Stimulated activated memory B cell treated with anti-CD40 and anti-IgM and Interleukin-4, amounts not matched to agents 10 μg/mL and 1 μg/mL and 100 μg/mL, for 72 hours (primary cell): ENCODE measurements around the gene SPPL2C.

Experiments
- ATAC-seq: fragments of 150-1000 bp; cut with Tn5 transposase; 2 replicates; pipeline ENCODE4 v1.10.0; 2021
- H3K27ac Mint-ChIP-seq: one replicate; pipeline ENCODE4 v1.8.0; 2022; ENCODE audit warnings: mild to moderate bottlenecking, mixed read lengths
- H3K27me3 Mint-ChIP-seq: one replicate; pipeline ENCODE4 v1.8.0; 2022; ENCODE audit warnings: mixed read lengths
- H3K36me3 Mint-ChIP-seq: one replicate; pipeline ENCODE4 v1.8.0; 2022; ENCODE audit warnings: mixed read lengths
- H3K4me1 Mint-ChIP-seq: one replicate; pipeline ENCODE4 v1.8.0; 2022; ENCODE audit warnings: mixed read lengths
- H3K4me3 Mint-ChIP-seq: one replicate; pipeline ENCODE4 v1.8.0; 2022; ENCODE audit warnings: mild to moderate bottlenecking, moderate library complexity, mixed read lengths
- H3K9me3 Mint-ChIP-seq: one replicate; pipeline ENCODE4 v1.8.0; 2022; ENCODE audit warnings: mixed read lengths

Gene SPPL2C

DNA sequence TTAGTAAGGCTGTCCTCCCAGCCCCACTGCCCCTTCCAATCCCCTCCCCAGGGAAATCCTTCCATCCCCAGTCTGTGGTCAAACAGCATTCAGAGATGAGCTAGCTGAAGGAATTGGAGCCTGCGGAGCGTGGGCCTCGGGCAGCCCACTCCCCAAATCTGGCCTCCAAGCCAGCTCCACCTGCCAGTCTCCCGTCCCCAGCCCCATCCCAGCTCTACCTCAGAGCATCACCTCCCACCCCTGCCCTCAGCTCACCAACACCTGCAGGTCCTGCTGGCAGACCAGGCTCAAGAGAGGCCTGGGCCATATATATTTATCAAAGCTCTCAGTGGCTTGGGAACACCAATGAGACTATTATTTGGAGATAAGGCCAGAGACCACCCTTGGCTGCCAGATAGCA, 5.2 kb upstream of the SPPL2C start:
- Mint-ChIP-seq H3K9me3 (no peaks in the 10 kb centered on the region), H3K36me3 (no peaks in the 10 kb centered on the region), H3K27me3 (peaks cover 40% of the 10 kb centered on the region), H3K4me3 (no peak overlapping the region), H3K4me1 (no peaks in the 10 kb centered on the region), H3K27ac (no peak overlapping the region)
- ATAC-seq: no peak

DNA sequence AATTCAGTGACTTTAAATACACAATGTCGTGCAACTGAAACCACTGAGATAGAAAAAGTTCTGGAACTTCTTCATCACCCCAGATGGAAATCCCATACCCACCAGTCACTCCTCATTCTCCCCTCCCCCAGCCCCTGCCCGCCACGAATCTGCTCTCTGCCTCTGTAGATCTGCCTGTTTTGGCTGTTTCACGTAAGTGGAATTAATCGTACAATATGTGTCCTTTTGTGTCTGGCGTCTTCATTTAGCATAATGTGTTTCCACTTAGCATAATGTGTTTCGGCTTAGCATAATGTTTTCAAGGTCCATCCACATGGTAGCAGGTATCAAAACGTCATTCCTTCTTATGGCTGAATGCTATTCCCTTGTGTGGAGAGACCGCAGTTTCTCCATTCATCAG, 3.5 kb upstream of the SPPL2C start:
- H3K4me1 Mint-ChIP-seq: no peaks in the 10 kb centered on the region
- H3K36me3 Mint-ChIP-seq: no peaks in the 10 kb centered on the region
- ATAC-seq: no peak
- H3K27me3 Mint-ChIP-seq: peaks cover 27% of the 10 kb centered on the region
- no peaks in the 10 kb centered on the region for H3K9me3 Mint-ChIP-seq
- no peak overlapping the region for H3K27ac Mint-ChIP-seq
- no peak overlapping the region for H3K4me3 Mint-ChIP-seq

DNA sequence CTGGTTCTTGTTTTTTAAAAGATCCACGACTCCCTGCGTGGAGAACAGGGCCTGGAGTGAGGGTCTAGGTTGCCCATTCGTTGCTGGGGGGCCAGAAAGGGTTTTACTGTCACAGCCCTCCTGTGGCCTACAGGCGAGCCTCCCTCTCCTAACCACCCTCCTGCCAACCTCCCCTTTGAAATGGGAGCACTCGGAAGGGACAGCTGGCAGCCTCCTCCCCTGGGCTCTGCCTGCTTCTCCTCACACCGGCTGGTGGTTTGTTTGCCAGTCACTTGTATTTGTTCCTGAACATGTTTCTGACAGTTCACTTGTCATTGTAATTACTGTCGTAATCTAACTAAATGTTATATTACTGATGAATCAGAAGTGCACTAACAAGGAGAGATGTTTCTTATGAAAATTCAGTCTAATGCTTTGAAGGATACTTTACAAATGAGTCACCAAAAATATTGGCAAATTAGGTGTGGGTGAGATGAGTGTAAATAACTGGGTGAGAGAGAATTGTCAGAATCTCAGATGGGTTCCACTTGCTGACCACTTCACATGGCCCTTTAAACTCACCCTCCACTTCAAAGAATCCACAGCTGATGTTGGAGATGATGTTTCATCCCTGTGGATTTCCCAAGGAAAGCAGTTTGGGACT, 2.7 kb upstream of the SPPL2C start:
- H3K27me3 Mint-ChIP-seq: peaks cover 18% of the 10 kb centered on the region
- H3K9me3 Mint-ChIP-seq: no peaks in the 10 kb centered on the region
- H3K36me3 Mint-ChIP-seq: no peaks in the 10 kb centered on the region
- H3K27ac Mint-ChIP-seq: no peak overlapping the region
- no peak overlapping the region for H3K4me3 Mint-ChIP-seq
- H3K4me1 Mint-ChIP-seq: no peaks in the 10 kb centered on the region
- ATAC-seq: no peak

DNA sequence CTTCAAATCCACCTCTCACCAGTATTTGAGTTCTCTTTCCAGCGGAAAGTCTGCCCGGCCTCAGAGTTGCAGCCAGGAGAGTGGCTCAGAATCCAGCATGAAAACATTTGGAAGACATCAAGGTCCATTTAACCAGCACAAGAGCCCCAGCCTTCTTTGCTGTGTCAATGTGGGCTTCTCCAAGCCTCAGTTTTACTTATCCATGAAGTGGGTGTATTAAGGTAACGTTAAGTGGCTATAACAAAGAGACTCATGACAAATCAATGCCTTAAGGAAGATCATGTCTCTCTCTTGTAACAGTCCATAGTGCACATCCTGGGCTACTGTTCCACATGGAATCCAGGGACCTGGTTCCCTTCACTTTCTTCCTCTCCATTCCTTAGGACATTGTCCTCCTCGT, 959 bp upstream of the SPPL2C start:
- H3K4me3 Mint-ChIP-seq: no peak overlapping the region
- ATAC-seq: no peak
- H3K27ac Mint-ChIP-seq: no peak overlapping the region
- H3K9me3 Mint-ChIP-seq: no peaks in the 10 kb centered on the region
- H3K4me1 Mint-ChIP-seq: no peaks in the 10 kb centered on the region
- peaks cover 23% of the 10 kb centered on the region for H3K27me3 Mint-ChIP-seq
- H3K36me3 Mint-ChIP-seq: no peaks in the 10 kb centered on the region

DNA sequence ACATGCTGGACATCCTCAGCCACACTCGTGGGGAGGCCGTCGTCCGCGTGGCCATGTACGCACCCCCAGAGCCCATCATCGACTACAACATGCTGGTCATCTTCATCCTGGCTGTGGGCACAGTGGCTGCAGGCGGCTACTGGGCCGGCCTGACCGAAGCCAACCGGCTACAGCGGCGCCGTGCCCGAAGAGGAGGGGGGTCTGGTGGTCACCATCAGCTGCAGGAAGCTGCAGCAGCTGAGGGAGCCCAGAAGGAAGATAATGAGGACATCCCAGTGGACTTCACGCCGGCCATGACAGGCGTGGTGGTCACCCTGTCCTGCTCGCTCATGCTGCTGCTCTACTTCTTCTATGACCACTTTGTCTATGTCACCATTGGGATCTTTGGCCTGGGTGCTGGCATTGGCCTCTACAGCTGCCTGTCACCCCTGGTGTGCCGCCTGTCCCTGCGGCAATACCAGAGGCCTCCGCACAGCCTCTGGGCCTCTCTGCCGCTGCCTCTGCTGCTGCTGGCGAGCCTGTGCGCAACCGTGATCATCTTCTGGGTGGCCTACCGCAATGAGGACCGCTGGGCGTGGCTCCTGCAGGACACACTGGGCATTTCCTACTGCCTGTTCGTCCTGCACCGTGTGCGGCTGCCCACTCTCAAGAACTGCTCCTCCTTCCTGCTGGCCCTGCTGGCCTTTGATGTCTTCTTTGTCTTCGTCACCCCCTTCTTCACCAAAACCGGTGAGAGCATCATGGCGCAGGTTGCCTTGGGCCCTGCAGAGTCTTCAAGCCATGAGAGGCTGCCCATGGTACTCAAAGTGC, 900 bp downstream of the SPPL2C start:
- peaks cover 19% of the 10 kb centered on the region for H3K27me3 Mint-ChIP-seq
- no peaks in the 10 kb centered on the region for H3K4me1 Mint-ChIP-seq
- no peak overlapping the region for H3K4me3 Mint-ChIP-seq
- H3K9me3 Mint-ChIP-seq: no peaks in the 10 kb centered on the region
- H3K36me3 Mint-ChIP-seq: no peaks in the 10 kb centered on the region
- no peak overlapping the region for H3K27ac Mint-ChIP-seq
- ATAC-seq: no peak

DNA sequence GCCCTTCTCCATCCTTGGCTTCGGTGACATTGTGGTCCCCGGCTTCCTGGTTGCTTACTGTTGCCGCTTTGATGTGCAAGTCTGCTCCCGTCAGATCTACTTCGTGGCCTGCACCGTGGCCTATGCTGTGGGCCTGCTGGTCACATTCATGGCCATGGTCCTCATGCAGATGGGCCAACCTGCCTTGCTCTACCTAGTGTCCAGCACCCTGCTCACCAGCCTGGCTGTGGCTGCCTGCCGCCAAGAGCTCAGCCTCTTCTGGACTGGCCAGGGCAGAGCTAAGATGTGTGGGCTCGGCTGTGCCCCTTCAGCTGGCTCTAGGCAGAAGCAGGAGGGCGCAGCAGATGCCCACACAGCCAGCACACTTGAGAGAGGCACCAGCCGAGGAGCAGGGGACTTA, 1.5 kb downstream of the SPPL2C start:
- Mint-ChIP-seq H3K4me1 (no peaks in the 10 kb centered on the region), H3K27me3 (peaks cover 25% of the 10 kb centered on the region), H3K36me3 (no peaks in the 10 kb centered on the region), H3K4me3 (no peak overlapping the region), H3K27ac (no peak overlapping the region), H3K9me3 (no peaks in the 10 kb centered on the region)
- ATAC-seq: no peak

DNA sequence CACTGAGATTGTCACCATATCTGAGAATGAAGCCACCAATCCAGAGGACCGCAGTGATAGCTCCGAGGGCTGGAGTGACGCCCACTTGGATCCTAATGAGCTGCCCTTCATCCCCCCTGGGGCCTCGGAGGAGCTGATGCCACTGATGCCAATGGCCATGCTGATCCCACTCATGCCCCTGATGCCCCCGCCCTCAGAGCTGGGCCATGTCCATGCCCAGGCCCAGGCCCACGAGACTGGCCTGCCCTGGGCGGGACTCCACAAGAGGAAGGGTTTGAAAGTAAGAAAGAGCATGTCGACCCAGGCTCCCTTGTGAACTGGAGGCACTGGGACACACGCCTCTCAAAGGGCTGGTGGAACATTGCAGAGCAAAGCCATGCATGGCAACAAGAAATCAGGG, 2.0 kb downstream of the SPPL2C start:
- no peaks in the 10 kb centered on the region for H3K36me3 Mint-ChIP-seq
- no peaks in the 10 kb centered on the region for H3K9me3 Mint-ChIP-seq
- no peaks in the 10 kb centered on the region for H3K4me1 Mint-ChIP-seq
- H3K27me3 Mint-ChIP-seq: peaks cover 30% of the 10 kb centered on the region
- H3K4me3 Mint-ChIP-seq: no peak overlapping the region
- no peak overlapping the region for H3K27ac Mint-ChIP-seq
- ATAC-seq: no peak

DNA sequence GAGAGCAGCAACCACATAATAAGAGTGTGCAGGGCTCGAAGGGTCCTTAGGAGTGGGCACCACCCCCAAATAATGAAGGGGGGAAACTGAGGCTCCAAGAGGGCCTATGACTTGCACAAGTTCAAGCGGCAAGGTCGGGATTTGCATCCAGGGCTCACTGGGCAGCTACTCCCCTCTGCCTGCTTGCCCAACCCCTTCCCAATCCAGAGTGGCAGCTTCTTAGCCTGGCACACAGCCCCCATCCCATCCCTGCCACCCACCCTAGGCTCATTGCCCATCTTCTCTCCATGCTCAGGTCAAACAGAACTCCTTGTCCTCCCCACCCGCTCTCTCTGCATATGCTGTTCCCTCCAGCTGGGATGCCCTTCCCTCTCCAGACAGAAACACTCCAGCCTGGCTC, 2.4 kb downstream of the SPPL2C start:
- Mint-ChIP-seq H3K4me1 (no peaks in the 10 kb centered on the region), H3K27ac (no peak overlapping the region), H3K4me3 (no peak overlapping the region), H3K27me3 (peaks cover 31% of the 10 kb centered on the region), H3K9me3 (no peaks in the 10 kb centered on the region), H3K36me3 (no peaks in the 10 kb centered on the region)
- ATAC-seq: no peak

DNA sequence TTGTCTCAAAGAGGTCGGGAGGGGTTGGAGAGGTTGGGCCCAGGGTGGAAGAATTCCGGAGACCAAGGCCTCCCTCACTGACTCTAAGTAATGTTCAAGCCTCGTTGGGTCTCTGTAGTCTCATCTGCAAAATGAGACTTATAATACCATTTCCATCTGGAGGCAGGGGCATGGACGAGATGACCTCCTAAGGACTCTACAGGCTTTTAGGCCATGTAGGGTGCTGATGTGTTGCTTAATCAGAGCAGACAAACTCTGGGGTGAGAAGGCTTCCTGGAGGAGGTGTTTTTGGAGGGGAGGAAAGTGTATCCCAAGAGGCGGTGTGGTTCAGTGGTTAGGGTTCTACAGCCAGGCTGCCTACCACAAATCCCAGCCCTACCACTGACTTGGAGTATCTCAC, 3.1 kb downstream of the SPPL2C start:
- no peak for ATAC-seq
- no peak overlapping the region for H3K4me3 Mint-ChIP-seq

DNA sequence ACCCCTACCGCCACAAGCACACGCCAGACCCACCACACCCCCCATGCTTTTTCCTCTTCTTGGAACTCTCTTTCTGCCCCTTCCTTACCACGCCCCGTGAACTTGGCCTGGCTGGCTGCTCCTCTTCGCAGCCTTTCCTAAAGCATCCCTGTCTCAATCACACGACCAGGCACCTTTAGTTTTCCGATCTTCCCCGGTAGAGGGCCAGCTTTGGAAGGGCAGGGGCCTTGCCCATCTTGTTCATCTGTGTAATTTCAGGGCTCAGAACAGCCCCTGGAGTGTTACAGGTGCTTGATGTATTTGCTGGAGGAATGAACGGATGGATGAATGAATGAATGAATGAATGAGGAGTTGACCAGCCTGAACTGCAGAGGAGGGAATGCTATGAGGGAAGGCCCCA, 3.7 kb downstream of the SPPL2C start:
- peaks cover 39% of the 10 kb centered on the region for H3K27me3 Mint-ChIP-seq
- no peak overlapping the region for H3K4me3 Mint-ChIP-seq
- no peak for ATAC-seq
- no peaks in the 10 kb centered on the region for H3K36me3 Mint-ChIP-seq
- no peak overlapping the region for H3K27ac Mint-ChIP-seq
- no peaks in the 10 kb centered on the region for H3K9me3 Mint-ChIP-seq
- peaks cover 5% of the 10 kb centered on the region for H3K4me1 Mint-ChIP-seq

More for the DNA sequence above, 3.1 kb downstream of the SPPL2C start:
- no peaks in the 10 kb centered on the region for H3K9me3 Mint-ChIP-seq
- no peak overlapping the region for H3K27ac Mint-ChIP-seq
- H3K4me1 Mint-ChIP-seq: peaks cover 4% of the 10 kb centered on the region
- H3K27me3 Mint-ChIP-seq: peaks cover 37% of the 10 kb centered on the region
- H3K36me3 Mint-ChIP-seq: no peaks in the 10 kb centered on the region

DNA sequence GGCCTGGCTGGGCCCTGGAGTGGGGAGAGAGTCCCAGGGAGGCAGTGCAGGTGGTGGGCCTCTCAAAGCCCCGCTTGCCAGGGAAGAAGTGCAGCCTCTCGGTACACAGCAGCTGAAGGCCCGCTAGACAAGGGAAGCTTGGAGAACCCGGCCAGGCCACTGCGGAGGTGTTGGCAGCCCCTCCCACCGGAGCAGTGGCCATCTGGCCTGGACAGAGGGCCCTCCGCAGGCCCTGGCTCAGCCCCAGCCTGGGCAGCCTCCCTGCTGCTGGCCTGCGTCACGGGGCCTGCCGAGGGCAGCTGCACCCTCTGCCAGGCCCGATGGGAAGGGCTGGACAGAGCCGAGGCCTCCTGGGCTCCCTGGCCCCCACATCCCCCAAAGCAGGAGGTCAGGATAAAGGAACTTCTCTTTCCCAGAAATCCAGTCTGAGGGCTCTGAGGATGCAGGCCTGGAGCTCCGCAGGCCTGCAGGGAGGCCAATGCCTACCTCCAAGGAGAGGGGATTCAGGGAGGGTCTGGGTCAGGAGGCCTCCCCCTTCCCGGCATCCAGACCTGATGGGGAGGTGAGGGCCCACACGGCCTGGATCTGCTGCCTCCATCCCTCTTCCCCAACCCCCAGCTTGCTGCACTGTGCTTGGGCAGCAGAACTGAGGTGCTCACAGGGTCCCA, 4.3 kb downstream of the SPPL2C start:
- no peaks in the 10 kb centered on the region for H3K9me3 Mint-ChIP-seq
- H3K27ac Mint-ChIP-seq: no peak overlapping the region
- ATAC-seq: no peak
- H3K27me3 Mint-ChIP-seq: peaks cover 41% of the 10 kb centered on the region
- peaks cover 5% of the 10 kb centered on the region for H3K4me1 Mint-ChIP-seq
- no peak overlapping the region for H3K4me3 Mint-ChIP-seq
- H3K36me3 Mint-ChIP-seq: no peaks in the 10 kb centered on the region

DNA sequence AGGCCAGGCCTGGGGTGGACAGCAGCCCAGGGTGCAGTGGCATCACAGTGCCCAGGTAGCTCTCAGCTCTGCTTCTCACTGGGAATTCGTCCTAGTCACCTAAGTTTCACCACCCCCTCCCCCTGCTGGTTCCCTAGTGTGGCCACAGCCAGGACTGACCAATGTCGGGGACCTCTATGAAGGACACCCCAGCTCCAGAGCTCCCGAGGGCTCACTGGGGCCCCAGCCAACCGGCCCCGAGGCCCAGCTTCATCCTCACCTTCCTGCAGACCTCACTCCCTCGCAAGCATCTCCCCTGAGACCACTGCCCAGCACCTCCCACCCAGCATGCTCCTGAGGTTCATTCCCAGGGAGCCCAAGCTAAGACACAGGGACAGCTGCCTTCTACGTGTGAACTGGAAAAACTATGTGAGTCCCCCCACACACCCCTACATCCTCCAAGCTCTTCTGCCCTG, 4.9 kb downstream of the SPPL2C start:
- Mint-ChIP-seq H3K36me3 (no peaks in the 10 kb centered on the region), H3K27ac (no peak overlapping the region), H3K4me3 (no peak overlapping the region), H3K4me1 (peaks cover 5% of the 10 kb centered on the region), H3K9me3 (no peaks in the 10 kb centered on the region), H3K27me3 (peaks cover 47% of the 10 kb centered on the region)
- no peak for ATAC-seq

DNA sequence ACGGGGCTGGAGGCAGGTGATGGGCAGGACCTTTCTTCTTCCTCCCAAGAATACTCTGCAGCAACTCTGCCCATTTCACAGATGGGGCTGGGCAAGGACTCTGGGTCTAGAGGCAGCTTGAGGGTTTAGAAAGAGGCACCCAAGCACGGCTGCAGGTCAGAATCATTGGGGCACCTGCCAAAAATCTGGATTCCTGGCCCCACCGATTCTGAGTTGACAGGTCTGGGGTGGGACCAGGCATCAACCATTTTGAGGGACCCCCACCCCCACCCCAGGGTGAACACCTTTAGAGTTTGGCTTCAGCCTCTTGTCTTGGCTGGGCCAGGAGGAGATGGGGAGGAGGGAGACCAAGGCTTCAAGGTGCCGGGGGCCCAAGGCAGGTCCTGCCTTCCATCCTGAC, 5.3 kb downstream of the SPPL2C start:
- peaks cover 5% of the 10 kb centered on the region for H3K4me1 Mint-ChIP-seq
- H3K27ac Mint-ChIP-seq: no peak overlapping the region
- no peaks in the 10 kb centered on the region for H3K36me3 Mint-ChIP-seq
- no peaks in the 10 kb centered on the region for H3K9me3 Mint-ChIP-seq
- ATAC-seq: no peak
- no peak overlapping the region for H3K4me3 Mint-ChIP-seq
- peaks cover 51% of the 10 kb centered on the region for H3K27me3 Mint-ChIP-seq

DNA sequence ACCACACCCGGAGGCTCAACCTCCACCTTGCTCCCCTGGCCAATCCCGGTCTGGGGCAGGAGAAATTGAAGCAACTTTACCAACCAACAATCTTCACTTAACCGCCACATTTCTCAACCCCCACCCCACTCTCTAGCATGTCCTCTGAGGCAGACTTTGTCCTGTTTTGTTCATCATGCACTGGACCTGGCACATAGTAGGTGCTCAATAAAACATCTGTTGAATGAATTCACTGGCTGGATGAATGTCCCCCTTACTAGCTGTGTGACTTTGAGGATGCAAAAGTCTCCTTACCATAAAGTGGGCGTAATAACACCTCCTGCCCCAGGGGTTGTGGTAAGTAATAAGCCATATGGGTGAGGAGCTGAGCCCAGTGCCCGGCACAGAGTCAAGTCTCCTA, 5.8 kb downstream of the SPPL2C start:
- Mint-ChIP-seq H3K9me3 (no peaks in the 10 kb centered on the region), H3K27ac (no peak overlapping the region), H3K4me1 (peaks cover 5% of the 10 kb centered on the region), H3K36me3 (no peaks in the 10 kb centered on the region), H3K27me3 (peaks cover 56% of the 10 kb centered on the region), H3K4me3 (no peak overlapping the region)
- ATAC-seq: no peak

DNA sequence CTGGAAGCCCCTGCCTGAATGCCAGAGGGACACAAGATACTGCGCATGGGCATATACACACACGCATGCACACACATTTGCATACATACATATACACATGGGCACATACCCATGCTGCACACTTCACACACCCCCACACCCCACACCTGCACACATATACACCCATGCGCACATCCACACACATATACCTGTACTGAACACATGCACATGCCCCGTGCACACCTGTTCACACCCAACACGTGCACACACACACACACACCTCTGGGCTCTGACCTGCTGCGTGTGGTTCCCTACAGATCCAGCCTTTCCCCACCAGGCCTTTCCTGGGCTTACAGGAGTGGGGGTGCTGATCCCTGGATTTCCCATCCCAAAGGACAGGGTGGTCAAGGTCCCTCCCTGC, 6.3 kb downstream of the SPPL2C start:
- Mint-ChIP-seq H3K27ac (no peak overlapping the region), H3K4me3 (no peak overlapping the region), H3K27me3 (peaks cover 61% of the 10 kb centered on the region), H3K4me1 (peaks cover 5% of the 10 kb centered on the region), H3K36me3 (no peaks in the 10 kb centered on the region), H3K9me3 (no peaks in the 10 kb centered on the region)
- ATAC-seq: peak; percentile 50

DNA sequence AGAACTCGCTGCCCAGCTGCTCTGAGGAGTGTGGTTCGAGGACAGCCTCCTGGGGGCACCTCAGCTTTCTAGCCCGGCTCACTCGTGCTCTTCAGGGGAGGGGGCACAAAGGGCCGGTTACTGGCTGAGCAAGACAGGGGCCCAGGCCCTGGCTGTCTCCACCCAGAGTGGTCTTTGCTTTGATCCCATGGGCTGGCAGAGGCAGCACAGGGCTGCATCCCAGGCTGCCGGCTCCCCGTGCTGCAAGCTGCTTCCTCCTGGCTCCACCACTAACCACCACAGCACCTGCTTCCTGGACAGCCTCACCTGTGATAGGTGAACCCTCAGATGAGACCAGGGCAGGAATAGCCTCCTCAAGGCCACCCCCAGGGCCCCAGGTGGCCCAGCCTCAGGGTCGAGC, 6.8 kb downstream of the SPPL2C start:
- Mint-ChIP-seq H3K27ac (no peak overlapping the region), H3K4me1 (peaks cover 5% of the 10 kb centered on the region), H3K36me3 (no peaks in the 10 kb centered on the region), H3K4me3 (no peak overlapping the region), H3K9me3 (no peaks in the 10 kb centered on the region), H3K27me3 (peaks cover 61% of the 10 kb centered on the region)
- ATAC-seq: peak; percentile 5
